Measurements from ENCODE around the gene CCDC149. TPM values are rescaled to one million over a fixed set of nuclear protein-coding genes. Genes with fewer than 3 reads are reported as not detected.

CCDC149 gene
- total RNA-seq, 2 experiments from 2014 or later = 0.25 to 0.69 TPM

DNA sequence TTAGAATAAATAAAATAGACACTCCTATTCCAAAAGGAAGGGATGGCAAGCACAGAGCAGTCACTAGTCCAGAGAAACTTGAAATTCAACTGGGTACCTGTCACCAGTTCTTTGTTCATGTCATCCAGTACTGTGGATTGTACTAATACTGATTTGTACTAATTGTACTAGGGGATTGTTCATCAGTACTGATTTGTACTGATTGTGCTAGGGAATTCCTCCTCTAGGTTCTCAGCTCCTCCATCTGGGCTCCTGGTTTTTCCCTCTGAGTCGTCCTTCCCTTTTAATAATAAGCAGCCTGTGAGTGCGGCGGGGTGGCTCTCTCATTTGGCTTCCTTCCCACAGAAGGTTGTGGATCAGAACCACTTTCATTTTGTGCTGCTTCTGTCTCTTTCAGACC is 148.5 kb downstream of the CCDC149 start:
- H3K4me1 Mint-ChIP-seq (ENCODE audit: low read depth) = no peaks in the 10 kb centered on the region
- H3K9me3 Mint-ChIP-seq = peaks cover under 1% of the 10 kb centered on the region
- DNase-seq = no peak
- H3K36me3 Mint-ChIP-seq (ENCODE audit: low read depth) = no peaks in the 10 kb centered on the region
- TF ChIP-seq, protein P1, sequence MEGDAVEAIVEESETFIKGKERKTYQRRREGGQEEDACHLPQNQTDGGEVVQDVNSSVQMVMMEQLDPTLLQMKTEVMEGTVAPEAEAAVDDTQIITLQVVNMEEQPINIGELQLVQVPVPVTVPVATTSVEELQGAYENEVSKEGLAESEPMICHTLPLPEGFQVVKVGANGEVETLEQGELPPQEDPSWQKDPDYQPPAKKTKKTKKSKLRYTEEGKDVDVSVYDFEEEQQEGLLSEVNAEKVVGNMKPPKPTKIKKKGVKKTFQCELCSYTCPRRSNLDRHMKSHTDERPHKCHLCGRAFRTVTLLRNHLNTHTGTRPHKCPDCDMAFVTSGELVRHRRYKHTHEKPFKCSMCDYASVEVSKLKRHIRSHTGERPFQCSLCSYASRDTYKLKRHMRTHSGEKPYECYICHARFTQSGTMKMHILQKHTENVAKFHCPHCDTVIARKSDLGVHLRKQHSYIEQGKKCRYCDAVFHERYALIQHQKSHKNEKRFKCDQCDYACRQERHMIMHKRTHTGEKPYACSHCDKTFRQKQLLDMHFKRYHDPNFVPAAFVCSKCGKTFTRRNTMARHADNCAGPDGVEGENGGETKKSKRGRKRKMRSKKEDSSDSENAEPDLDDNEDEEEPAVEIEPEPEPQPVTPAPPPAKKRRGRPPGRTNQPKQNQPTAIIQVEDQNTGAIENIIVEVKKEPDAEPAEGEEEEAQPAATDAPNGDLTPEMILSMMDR (IDR thresholded peaks at IDR 0.05) = no peak
- POLR2A ChIA-PET = no interaction called here
- H3K27ac Mint-ChIP-seq = no peak overlapping the region
- Histone ChIP-seq H3K4me1 (ENCODE audit: insufficient read depth, low read length) (no peaks in the 10 kb centered on the region), H3K9me3 (ENCODE audit: control insufficient read depth in 1 of 2, insufficient read depth in 1 of 2, low read length in 2 of 2) (no peaks in the 10 kb centered on the region), H3K27me3 (ENCODE audit: control insufficient read depth in 1 of 2, insufficient read depth in 2 of 2, low read length in 2 of 2) (no peaks in the 10 kb centered on the region), H3K27ac (ENCODE audit: low read depth in 1 of 2, low read length in 2 of 2) (no peak overlapping the region), H3K4me3 (ENCODE audit: low read length) (no peak overlapping the region), H3K36me3 (ENCODE audit: insufficient read depth, low read length) (no peaks in the 10 kb centered on the region)
- peaks cover 10% of the 10 kb centered on the region for H3K27me3 Mint-ChIP-seq
- intact Hi-C loops (cut with DNase I, micrococcal nuclease) = no loop called here
- no peak for ATAC-seq (ENCODE audit: poor library complexity)
- CTCF ChIA-PET = no interaction called here
- no peak overlapping the region for H3K4me3 Mint-ChIP-seq

DNA sequence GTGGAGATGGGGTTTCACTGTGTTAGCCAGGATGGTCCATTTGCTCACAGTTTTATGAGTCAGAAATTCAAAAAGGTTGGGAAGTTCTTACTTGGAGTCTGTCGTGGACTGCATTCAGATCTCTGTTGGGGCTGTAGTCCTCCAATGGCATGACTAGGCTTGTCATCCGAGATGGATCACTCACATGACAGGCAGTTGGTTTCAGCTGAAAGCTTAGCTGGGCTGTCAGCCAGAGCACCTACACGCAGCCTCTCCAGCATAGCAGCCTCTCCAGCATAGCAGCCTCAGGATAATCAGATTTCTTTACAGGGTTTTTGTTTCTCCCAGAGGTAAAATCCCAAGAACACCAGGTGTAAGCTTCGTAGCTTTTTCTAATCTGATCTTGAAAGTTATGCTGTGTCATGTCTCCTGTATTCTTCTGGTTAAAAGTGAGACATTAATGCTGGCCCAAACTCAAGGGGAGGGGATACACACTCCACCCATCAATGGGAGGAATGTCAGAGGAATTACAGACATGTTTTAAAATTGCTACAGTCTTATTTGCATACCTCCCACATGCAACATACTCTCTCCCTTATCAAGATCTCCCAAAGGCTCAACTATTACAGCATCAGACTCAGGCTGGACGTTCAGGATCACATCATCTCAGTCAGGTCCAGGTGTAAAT is 149.1 kb downstream of the CCDC149 start:
- no peak overlapping the region for H3K4me3 ChIP-seq (ENCODE audit: low read length)
- POLR2A ChIA-PET = no interaction called here
- Mint-ChIP-seq H3K4me1 (ENCODE audit: low read depth) (no peaks in the 10 kb centered on the region), H3K27ac (no peak overlapping the region), H3K9me3 (peaks cover 2% of the 10 kb centered on the region), H3K4me3 (no peak overlapping the region), H3K27me3 (peaks cover 10% of the 10 kb centered on the region), H3K36me3 (ENCODE audit: low read depth) (no peaks in the 10 kb centered on the region)
- CTCF ChIA-PET = no interaction called here
- ATAC-seq (ENCODE audit: poor library complexity) (no peak), DNase-seq (no peak)
- intact Hi-C loops (cut with DNase I, micrococcal nuclease) = no loop called here
- no peaks in the 10 kb centered on the region for H3K4me1 ChIP-seq (ENCODE audit: insufficient read depth, low read length)
- no peaks in the 10 kb centered on the region for H3K9me3 ChIP-seq (ENCODE audit: control insufficient read depth in 1 of 2, insufficient read depth in 1 of 2, low read length in 2 of 2)
- TF ChIP-seq, protein P1 (IDR thresholded peaks at IDR 0.05) = no peak
- no peak overlapping the region for H3K27ac ChIP-seq (ENCODE audit: low read depth in 1 of 2, low read length in 2 of 2)
- H3K36me3 ChIP-seq (ENCODE audit: insufficient read depth, low read length) = no peaks in the 10 kb centered on the region
- H3K27me3 ChIP-seq (ENCODE audit: control insufficient read depth in 1 of 2, insufficient read depth in 2 of 2, low read length in 2 of 2) = no peaks in the 10 kb centered on the region

Other genes with a start within 250 kb of the CCDC149 start
- not detected for gene SOD3, start 117.5 kb downstream of the CCDC149 start, total RNA-seq
- not detected for gene LGI2, start 117.9 kb upstream of the CCDC149 start, total RNA-seq
- 10 to 100 TPM; 18.5 to 18.7 TPM for gene SEPSECS, start 247.4 kb upstream of the CCDC149 start, total RNA-seq

All from CD4-positive, alpha-beta T cell (primary cell).